T-cell (primary cell): ENCODE measurements around the gene EP400. TPM values are rescaled to one million over a fixed set of nuclear protein-coding genes. Genes with fewer than 3 reads are reported as not detected.
A peak's percentile ranks its signal among the peaks of the same experiment; 100 is the strongest.

Experiments
- ATAC-seq, 4 experiments: fragments of 200-7000 bp in 3 of 4; fragments of 150-1000 bp in 1 of 4; cut with Tn5 transposase; replicated peaks in 1 of 4; 1 replicate in 3 of 4; 2 replicates in 1 of 4; pipeline ENCODE4 v1.10.0; 2021; ENCODE audit warnings: moderate library complexity in 3 of 4, mild to moderate bottlenecking in 2 of 4, moderate number of reproducible peaks in 1 of 4
- CTCF ChIA-PET, 2 donors: fragments of 300-600 bp; sonication (Branson Sonifier 250); formaldehyde crosslinking; loops; one replicate each; lab custom pipeline; 2022; ENCODE audit warnings: antibody characterized with exemption in 2 of 2; lab: Charles Lee
- POLR2A ChIA-PET, 2 donors: fragments of 300-600 bp; sonication (Branson Sonifier 250); formaldehyde crosslinking; loops; one replicate each; lab custom pipeline; 2022; ENCODE audit warnings: antibody characterized with exemption in 2 of 2; lab: Charles Lee
- DNase-seq, 35 experiments: peaks; one replicate each; pipeline versions ENCODE4 v3.0.0 to v3.0.0-alpha.2; 2013 to 2023
- H3K27ac ChIP-seq: one replicate; pipeline ENCODE4 v1.5.1; 2013; ENCODE audit warnings: low read length
- H3K27me3 ChIP-seq, 2 experiments: replicated peaks in 1 of 2; 1 replicate in 1 of 2; 2 replicates in 1 of 2; pipeline versions ENCODE4 v1.6.1 to v1.7.0; 2013; ENCODE audit warnings: low read length in 1 of 2, mixed read lengths in 1 of 2; ENCODE audit not compliant: control insufficient read depth in 2 of 2, insufficient read depth in 2 of 2; ENCODE audit errors: extremely low read depth in 1 of 2
- H3K36me3 ChIP-seq, 2 donors: 1 replicate in 1 of 2; 2 replicates in 1 of 2; pipeline versions ENCODE4 v1.6.1 to v1.7.0; 2013; ENCODE audit warnings: low read length in 1 of 2; ENCODE audit not compliant: control insufficient read depth in 2 of 2, insufficient read depth in 1 of 2; ENCODE audit errors: extremely low read depth in 1 of 2
- H3K4me1 ChIP-seq, 2 experiments: 1 replicate in 1 of 2; 2 replicates in 1 of 2; pipeline versions ENCODE4 v1.6.1 to v1.7.0; 2013; ENCODE audit warnings: low read length in 2 of 2, mixed read lengths in 1 of 2; ENCODE audit not compliant: insufficient read depth in 2 of 2, control insufficient read depth in 1 of 2; ENCODE audit errors: extremely low read depth in 1 of 2
- H3K4me3 ChIP-seq, 2 donors: 1 replicate in 1 of 2; 2 replicates in 1 of 2; pipeline versions ENCODE4 v1.5.1 to v1.7.0; 2013; ENCODE audit warnings: mild to moderate bottlenecking in 2 of 2, low read length in 1 of 2, moderate library complexity in 1 of 2; ENCODE audit not compliant: control insufficient read depth in 1 of 2; ENCODE audit errors: extremely low read depth in 1 of 2
- H3K9me3 ChIP-seq: 2 replicates; pipeline ENCODE4 v1.7.0; 2013
- H3K27ac Mint-ChIP-seq, 2 donors: one replicate each; pipeline ENCODE4 v1.8.0; 2020 to 2021; ENCODE audit warnings: mild to moderate bottlenecking in 2 of 2, mixed read lengths in 2 of 2
- H3K27me3 Mint-ChIP-seq, 2 donors: one replicate each; pipeline ENCODE4 v1.8.0; 2021 to 2022; ENCODE audit warnings: mixed read lengths in 2 of 2
- H3K36me3 Mint-ChIP-seq: one replicate; pipeline ENCODE4 v1.8.0; 2021; ENCODE audit warnings: mixed read lengths
- H3K4me1 Mint-ChIP-seq, 3 donors: one replicate each; pipeline ENCODE4 v1.8.0; 2020 to 2022; ENCODE audit warnings: mixed read lengths in 3 of 3, mild to moderate bottlenecking in 1 of 3
- H3K4me3 Mint-ChIP-seq, 3 donors: one replicate each; pipeline ENCODE4 v1.8.0; 2020 to 2022; ENCODE audit warnings: mild to moderate bottlenecking in 3 of 3, mixed read lengths in 3 of 3, moderate library complexity in 3 of 3
- H3K9me3 Mint-ChIP-seq, 3 donors: one replicate each; pipeline ENCODE4 v1.8.0; 2020 to 2022; ENCODE audit warnings: mixed read lengths in 3 of 3
- WGBS: methylation state at CpG from one replicate; pipeline ENCODE4 v1.1.5; 2013; ENCODE audit warnings: missing lambda C conversion rate; ENCODE audit not compliant: insufficient coverage; 5-methylcytosine and 5-hydroxymethylcytosine counted together
- total RNA-seq, 35 experiments: library from RNA in 6 of 35; stranded (reverse) in 6 of 35; fragments of 120-200 nt in 1 of 35; gene quantifications; one replicate each; pipeline versions ENCODE4 v1.2.1 to v1.2.4 and lab custom pipeline; 2013 to 2026

EP400 gene
- total RNA-seq, 5 donors from 2014 or later (not counting 1 experiment from before 2014, with no cell fraction given) = 75.7 to 84.3 (median 79.2) TPM

DNA sequence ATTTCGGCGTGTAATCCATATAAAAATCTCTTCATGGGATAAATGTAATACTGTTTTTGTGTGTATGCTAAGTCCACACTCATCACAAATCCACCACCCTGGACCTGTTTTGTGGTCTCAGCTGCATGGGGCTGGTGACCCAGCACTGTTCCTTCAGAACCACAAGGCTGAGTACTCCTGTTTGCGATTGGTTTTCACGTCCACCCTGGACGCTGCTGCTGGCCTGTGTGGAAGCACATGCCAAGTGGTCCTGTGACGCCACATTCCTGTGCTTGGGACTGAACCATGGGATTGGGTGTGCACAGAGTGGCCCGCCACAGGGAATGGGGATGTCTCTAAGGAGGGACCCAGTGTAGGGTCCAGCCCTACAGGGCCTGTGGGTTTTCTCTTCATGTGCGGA is 16.4 kb upstream of the EP400 start:
- ATAC-seq (no peak), DNase-seq (no peak)
- peaks cover 10 to 18% (median 18%) of the 10 kb centered on the region in 3 donors for H3K4me1 Mint-ChIP-seq
- Histone ChIP-seq H3K9me3 (no peaks in the 10 kb centered on the region), H3K36me3 (peaks cover 13 to 39% of the 10 kb centered on the region in 2 donors), H3K4me3 (no peak overlapping the region), H3K27ac (no peak overlapping the region), H3K4me1 (peaks cover 4 to 18% of the 10 kb centered on the region in 2 experiments), H3K27me3 (no peaks in the 10 kb centered on the region)
- H3K9me3 Mint-ChIP-seq = no peaks in the 10 kb centered on the region
- no peaks in the 10 kb centered on the region for H3K27me3 Mint-ChIP-seq
- ChIA-PET CTCF (no interaction called here), POLR2A (no interaction called here)
- peaks cover 21% of the 10 kb centered on the region for H3K36me3 Mint-ChIP-seq
- no peak overlapping the region for H3K4me3 Mint-ChIP-seq
- H3K27ac Mint-ChIP-seq = no peak overlapping the region
- 98% methylated on average over 5 of the region's 8 CpGs for WGBS

DNA sequence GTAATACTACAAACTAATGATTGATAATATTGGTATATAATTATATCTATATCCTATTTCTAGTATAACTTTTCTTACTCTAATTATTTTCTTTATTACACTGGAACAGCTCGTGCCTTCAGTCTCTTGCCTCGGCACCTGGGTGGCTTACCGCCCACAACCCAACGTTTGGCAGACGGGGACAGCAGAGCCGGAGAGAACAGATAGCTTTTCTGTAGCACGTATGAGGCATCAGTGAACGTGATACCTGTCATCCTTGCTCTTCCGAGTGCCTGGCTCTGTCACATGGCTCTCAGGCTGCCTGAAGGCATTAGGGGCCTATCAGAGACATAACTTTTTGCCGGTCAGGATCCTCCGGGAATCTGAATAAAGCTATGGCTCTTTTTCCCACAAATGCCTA is 15.2 kb upstream of the EP400 start:
- H3K27ac Mint-ChIP-seq = no peak overlapping the region
- Histone ChIP-seq H3K9me3 (no peaks in the 10 kb centered on the region), H3K4me3 (no peak overlapping the region), H3K4me1 (peaks cover 4 to 14% of the 10 kb centered on the region in 2 experiments), H3K27me3 (no peaks in the 10 kb centered on the region), H3K36me3 (peaks cover 20 to 45% of the 10 kb centered on the region in 2 donors), H3K27ac (no peak overlapping the region)
- ATAC-seq (no peak), DNase-seq (no peak)
- peaks cover 10 to 16% (median 13%) of the 10 kb centered on the region in 3 donors for H3K4me1 Mint-ChIP-seq
- peaks cover 21% of the 10 kb centered on the region for H3K36me3 Mint-ChIP-seq
- 93% methylated on average over 9 of the region's 11 CpGs for WGBS
- no peaks in the 10 kb centered on the region for H3K27me3 Mint-ChIP-seq
- ChIA-PET POLR2A (interaction anchor here in 1 of 2 donors (0.6 kb wide), 1 partner anchor 88 kb away, joined by 8 read pairs; no protein-coding TSS in a partner anchor), CTCF (no interaction called here)
- no peaks in the 10 kb centered on the region for H3K9me3 Mint-ChIP-seq
- no peak overlapping the region for H3K4me3 Mint-ChIP-seq

DNA sequence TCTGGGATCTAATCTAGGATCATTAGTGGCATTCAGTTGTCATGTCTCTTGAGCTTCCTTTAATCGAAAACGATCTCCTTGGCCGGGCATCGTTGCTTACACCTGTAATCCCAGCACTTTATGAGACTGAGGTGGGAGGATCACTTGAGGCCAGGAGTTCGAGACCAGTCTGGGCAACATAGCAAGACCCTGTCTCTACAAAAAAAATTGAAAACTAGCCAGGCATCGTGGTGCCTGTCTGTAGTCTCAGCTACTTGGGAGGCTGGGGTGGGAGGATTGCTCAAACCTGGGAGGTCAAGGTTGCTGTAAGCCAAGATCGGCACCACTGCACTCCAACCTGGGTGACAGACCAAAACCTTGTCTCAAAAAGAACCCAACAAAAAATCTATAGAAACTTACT is 11.7 kb upstream of the EP400 start:
- POLR2A ChIA-PET = no interaction called here
- Mint-ChIP-seq H3K4me1 (no peaks in the 10 kb centered on the region), H3K4me3 (no peak overlapping the region), H3K27me3 (no peaks in the 10 kb centered on the region), H3K27ac (peak overlapping the region in 1 of 2 donors; percentile 36), H3K36me3 (peaks cover 24% of the 10 kb centered on the region), H3K9me3 (no peaks in the 10 kb centered on the region)
- peaks cover 24 to 44% of the 10 kb centered on the region in 2 donors for H3K36me3 ChIP-seq
- no peak for ATAC-seq
- CTCF ChIA-PET = no interaction called here
- WGBS = no CpG with 5 or more reads among the region's 7 CpGs
- no peak overlapping the region for H3K27ac ChIP-seq
- no peaks in the 10 kb centered on the region for H3K27me3 ChIP-seq
- H3K4me1 ChIP-seq = no peaks in the 10 kb centered on the region
- H3K4me3 ChIP-seq = no peak overlapping the region
- DNase-seq = no peak
- no peaks in the 10 kb centered on the region for H3K9me3 ChIP-seq

DNA sequence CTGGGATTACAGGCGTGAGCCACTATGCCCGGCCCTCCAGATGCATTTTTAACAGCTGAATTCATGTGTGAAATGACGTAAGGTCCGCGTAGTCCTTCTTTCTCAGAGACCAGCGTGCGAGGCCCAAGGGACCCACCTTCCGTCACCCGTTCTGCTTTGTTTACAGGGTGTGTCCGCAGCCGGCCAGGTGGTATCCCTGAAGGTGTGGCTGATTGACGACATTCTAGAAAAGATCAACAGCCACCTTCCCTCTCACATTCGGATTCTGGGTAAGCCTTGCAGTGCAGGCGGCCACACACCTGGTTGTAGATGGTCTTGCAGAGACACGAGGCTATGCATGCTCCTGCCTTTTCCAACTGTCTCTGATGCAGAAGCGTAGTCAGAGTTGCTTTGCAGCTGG is 10.7 kb upstream of the EP400 start:
- H3K36me3 Mint-ChIP-seq = peaks cover 20% of the 10 kb centered on the region

DNA sequence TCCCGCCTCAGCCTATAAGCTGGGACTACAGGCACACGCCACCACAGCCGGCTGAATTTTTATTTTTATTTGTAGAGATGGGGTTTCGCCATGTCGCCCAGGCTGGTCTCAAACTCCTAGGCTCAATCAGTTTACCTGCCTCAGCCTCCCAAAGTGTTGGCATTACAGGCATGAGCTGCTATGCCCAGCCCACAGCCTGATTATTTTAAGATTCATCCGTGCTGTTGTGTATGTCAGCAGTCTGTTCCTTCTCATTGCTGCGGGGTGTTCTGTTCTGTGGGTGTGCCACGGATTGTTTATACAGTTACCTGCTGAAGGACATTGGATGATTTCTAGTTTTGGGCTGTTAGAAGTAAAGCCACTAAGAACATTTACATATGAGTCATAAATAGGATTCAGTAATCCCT is 9.6 kb upstream of the EP400 start:
- H3K27me3 ChIP-seq = no peaks in the 10 kb centered on the region
- no peak for ATAC-seq
- DNase-seq = no peak
- WGBS = no CpG with 5 or more reads among the region's 8 CpGs
- Mint-ChIP-seq H3K27ac (no peak overlapping the region), H3K4me1 (no peaks in the 10 kb centered on the region), H3K27me3 (no peaks in the 10 kb centered on the region), H3K4me3 (no peak overlapping the region), H3K36me3 (peaks cover 27% of the 10 kb centered on the region), H3K9me3 (no peaks in the 10 kb centered on the region)
- H3K9me3 ChIP-seq = no peaks in the 10 kb centered on the region
- H3K27ac ChIP-seq = no peak overlapping the region
- POLR2A ChIA-PET = no interaction called here
- peaks cover 24 to 37% of the 10 kb centered on the region in 2 donors for H3K36me3 ChIP-seq
- CTCF ChIA-PET = interaction anchor here in 1 of 2 donors (0.6 kb wide), 1 partner anchor 147 kb away, joined by 3 read pairs; no protein-coding TSS in a partner anchor
- no peak overlapping the region for H3K4me3 ChIP-seq
- H3K4me1 ChIP-seq = no peaks in the 10 kb centered on the region

More for the DNA sequence above, 10.7 kb upstream of the EP400 start:
- peaks cover 20 to 43% of the 10 kb centered on the region in 2 donors for H3K36me3 ChIP-seq
- no peaks in the 10 kb centered on the region for H3K9me3 ChIP-seq
- no peaks in the 10 kb centered on the region for H3K4me1 ChIP-seq
- H3K27ac ChIP-seq = no peak overlapping the region
- H3K4me1 Mint-ChIP-seq = no peaks in the 10 kb centered on the region
- H3K27me3 Mint-ChIP-seq = no peaks in the 10 kb centered on the region
- no peaks in the 10 kb centered on the region for H3K27me3 ChIP-seq
- ATAC-seq (no peak), DNase-seq (no peak)
- ChIA-PET POLR2A (interaction anchor here in 1 of 2 donors (0.7 kb wide), 1 partner anchor 126 kb away, joined by 8 read pairs; no protein-coding TSS in a partner anchor), CTCF (no interaction called here)
- H3K4me3 ChIP-seq = no peak overlapping the region
- no peak overlapping the region for H3K27ac Mint-ChIP-seq
- no peaks in the 10 kb centered on the region for H3K9me3 Mint-ChIP-seq
- H3K4me3 Mint-ChIP-seq = no peak overlapping the region
- over 99% methylated on average over 12 of the region's 16 CpGs for WGBS

DNA sequence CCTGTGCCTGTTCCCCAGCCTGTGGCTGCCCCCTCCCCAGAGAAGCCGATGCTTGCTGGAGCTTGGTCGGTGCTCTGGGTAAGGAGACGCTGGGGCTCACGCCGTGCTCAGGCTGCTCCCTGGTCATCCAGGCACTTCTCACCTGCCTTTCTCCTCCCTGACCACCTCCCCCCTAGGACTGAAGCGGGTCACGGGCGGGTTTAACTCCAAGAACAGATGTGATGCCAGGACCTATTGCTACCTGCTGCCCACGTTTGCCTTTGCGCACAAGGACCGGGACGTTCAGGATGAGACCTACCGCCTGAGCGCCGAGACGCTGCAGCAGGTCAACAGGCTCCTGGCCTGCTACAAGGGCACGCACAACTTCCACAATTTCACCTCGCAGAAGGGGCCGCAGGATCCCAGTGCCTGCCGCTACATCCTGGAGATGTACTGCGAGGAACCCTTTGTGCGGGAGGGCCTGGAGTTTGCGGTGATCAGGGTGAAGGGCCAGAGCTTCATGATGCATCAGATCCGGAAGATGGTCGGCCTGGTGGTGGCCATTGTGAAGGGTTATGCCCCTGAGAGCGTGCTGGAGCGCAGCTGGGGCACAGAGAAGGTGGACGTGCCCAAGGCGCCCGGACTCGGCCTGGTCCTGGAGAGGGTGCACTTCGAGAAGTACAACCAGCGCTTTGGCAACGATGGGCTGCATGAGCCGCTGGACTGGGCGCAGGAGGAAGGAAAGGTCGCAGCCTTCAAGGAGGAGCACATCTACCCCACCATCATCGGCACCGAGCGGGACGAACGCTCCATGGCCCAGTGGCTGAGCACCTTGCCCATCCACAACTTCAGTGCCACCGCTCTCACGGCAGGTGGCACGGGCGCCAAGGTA is 8.4 kb upstream of the EP400 start:
- POLR2A ChIA-PET = interaction anchor here in 1 of 2 donors (0.7 kb wide), 1 partner anchor 165 kb away, joined by 4 read pairs; no protein-coding TSS in a partner anchor
- H3K36me3 Mint-ChIP-seq = peaks cover 29% of the 10 kb centered on the region
- H3K4me3 Mint-ChIP-seq = no peak overlapping the region
- DNase-seq (no peak), ATAC-seq (no peak)
- CTCF ChIA-PET = no interaction called here
- Histone ChIP-seq H3K4me1 (no peaks in the 10 kb centered on the region), H3K9me3 (no peaks in the 10 kb centered on the region), H3K27ac (no peak overlapping the region), H3K4me3 (no peak overlapping the region), H3K36me3 (peaks cover 24 to 34% of the 10 kb centered on the region in 2 donors), H3K27me3 (no peaks in the 10 kb centered on the region)
- H3K9me3 Mint-ChIP-seq = no peaks in the 10 kb centered on the region
- WGBS = 98% methylated on average over 43 of the region's 46 CpGs
- no peak overlapping the region for H3K27ac Mint-ChIP-seq
- H3K4me1 Mint-ChIP-seq = no peaks in the 10 kb centered on the region
- no peaks in the 10 kb centered on the region for H3K27me3 Mint-ChIP-seq
